ENCODE data around the gene RASSF8. TPM values are rescaled to one million over a fixed set of nuclear protein-coding genes. Genes with fewer than 3 reads are reported as not detected.

Gene RASSF8, protein sequence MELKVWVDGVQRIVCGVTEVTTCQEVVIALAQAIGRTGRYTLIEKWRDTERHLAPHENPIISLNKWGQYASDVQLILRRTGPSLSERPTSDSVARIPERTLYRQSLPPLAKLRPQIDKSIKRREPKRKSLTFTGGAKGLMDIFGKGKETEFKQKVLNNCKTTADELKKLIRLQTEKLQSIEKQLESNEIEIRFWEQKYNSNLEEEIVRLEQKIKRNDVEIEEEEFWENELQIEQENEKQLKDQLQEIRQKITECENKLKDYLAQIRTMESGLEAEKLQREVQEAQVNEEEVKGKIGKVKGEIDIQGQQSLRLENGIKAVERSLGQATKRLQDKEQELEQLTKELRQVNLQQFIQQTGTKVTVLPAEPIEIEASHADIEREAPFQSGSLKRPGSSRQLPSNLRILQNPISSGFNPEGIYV
- total RNA-seq = 60.6 to 62.8 TPM (median 61.8 TPM) in 3 replicates

DNA sequence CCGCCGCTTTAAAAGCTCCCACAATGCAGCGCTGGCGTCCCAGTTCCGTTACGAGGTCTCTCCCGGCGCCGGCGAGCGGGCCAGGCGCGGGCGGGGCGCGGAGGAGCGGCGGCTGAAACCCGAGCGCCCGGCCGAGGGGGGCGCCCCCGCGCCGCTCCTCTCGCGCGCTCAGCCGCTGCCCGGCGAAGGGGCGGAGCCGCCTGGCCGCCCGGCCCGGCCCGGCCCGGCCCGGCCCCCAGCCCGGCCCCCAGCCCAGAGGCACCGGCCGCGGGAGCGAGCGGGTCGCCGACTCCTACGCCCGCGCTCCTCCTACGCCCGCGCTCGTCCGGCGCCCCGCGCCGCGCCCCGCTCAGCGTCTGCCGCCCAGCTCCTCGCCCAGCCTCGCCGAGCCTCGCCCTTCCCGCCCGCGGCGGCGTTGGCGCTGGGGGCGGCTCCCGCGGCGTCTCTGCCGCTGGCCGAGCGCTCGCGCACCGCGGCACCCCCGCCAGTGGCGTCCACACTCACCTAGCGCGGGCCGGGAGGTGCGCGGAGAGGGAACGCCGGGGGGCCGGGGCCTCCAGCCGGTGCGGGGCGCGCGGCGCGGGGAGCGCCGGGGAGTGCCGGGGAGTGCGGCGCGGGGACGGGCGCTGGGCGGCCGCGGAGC is at the start of gene RASSF8:
Gene RASSF8, plus strand, starts transcription at position 255 of the 643 bp plus-strand sequence. CDS start 96,662 bp downstream, outside the sequence.
- H3K4me1 Mint-ChIP-seq = peaks cover 41% of the 10 kb centered on the region

DNA sequence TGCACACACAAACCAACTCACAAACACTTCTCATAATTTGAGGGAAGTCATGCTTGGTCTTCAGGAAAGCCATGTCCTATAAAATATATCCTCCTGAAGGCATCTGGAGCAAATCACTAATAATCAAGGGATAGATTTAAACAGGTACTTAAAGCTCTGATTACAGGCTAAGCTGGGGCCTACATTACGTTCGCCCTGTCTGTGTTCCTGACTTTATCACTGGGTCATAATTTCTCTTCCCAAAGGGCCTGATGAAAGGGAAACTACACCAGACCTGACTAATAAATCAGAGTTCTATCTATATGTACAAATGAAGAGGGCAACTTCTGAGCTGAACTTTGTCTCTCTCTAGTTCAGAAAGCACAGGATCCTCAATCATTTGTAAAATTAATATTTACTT is 43.9 kb upstream of the RASSF8 start:
- Mint-ChIP-seq H3K4me1 (peaks cover 10% of the 10 kb centered on the region), H3K27me3 (ENCODE audit: low read depth) (no peaks in the 10 kb centered on the region), H3K36me3 (peaks cover 3% of the 10 kb centered on the region), H3K27ac (peak overlapping the region; percentile 79), H3K4me3 (no peak overlapping the region), H3K9me3 (peaks cover 17% of the 10 kb centered on the region)
- no peak for DNase-seq (ENCODE audit: low spot score in 2 of 2, unreplicated experiment in 2 of 2)
- TF ChIP-seq, protein P1, sequence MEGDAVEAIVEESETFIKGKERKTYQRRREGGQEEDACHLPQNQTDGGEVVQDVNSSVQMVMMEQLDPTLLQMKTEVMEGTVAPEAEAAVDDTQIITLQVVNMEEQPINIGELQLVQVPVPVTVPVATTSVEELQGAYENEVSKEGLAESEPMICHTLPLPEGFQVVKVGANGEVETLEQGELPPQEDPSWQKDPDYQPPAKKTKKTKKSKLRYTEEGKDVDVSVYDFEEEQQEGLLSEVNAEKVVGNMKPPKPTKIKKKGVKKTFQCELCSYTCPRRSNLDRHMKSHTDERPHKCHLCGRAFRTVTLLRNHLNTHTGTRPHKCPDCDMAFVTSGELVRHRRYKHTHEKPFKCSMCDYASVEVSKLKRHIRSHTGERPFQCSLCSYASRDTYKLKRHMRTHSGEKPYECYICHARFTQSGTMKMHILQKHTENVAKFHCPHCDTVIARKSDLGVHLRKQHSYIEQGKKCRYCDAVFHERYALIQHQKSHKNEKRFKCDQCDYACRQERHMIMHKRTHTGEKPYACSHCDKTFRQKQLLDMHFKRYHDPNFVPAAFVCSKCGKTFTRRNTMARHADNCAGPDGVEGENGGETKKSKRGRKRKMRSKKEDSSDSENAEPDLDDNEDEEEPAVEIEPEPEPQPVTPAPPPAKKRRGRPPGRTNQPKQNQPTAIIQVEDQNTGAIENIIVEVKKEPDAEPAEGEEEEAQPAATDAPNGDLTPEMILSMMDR (IDR thresholded peaks at IDR 0.05; ENCODE audit: unreplicated experiment) = no peak

More for the DNA sequence above, at the start of gene RASSF8:
- Mint-ChIP-seq H3K4me3 (peak within 1 kb of the TSS; percentile 96), H3K27ac (peak within 1 kb of the TSS; percentile 97), H3K9me3 (no peaks in the 10 kb centered on the region), H3K36me3 (peaks cover 9% of the 10 kb centered on the region), H3K27me3 (ENCODE audit: low read depth) (no peaks in the 10 kb centered on the region)
- TF ChIP-seq, protein P1 (IDR thresholded peaks at IDR 0.05; ENCODE audit: unreplicated experiment) = no peak
- peak; percentile 55 to 73 for DNase-seq (ENCODE audit: low spot score in 2 of 2, unreplicated experiment in 2 of 2)

DNA sequence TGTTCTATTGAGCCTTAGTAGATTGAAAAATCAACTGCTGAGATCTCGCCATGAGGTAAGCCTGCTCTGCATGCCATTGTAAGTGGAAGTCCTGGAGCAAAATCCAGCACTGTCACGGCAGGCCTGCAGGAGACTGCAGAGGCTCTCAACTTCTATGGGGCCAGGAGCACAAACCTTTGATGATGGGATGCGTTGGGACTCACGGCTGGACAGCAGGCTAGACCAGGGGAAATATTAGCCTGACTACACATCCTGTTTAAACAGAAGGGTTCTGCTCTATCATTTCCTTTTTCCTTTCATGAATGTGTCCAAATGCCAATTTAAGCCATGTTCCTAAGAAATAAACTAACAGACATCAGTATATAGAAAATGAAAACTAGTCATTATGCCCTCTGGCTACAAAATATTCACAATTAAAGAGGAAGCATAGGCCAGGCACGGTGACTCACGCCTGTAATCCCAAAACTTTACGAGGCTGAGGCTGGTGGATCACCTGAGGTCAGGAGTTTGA is 33.9 kb upstream of the RASSF8 start:
- Mint-ChIP-seq H3K4me3 (no peak overlapping the region), H3K36me3 (no peaks in the 10 kb centered on the region), H3K27ac (no peak overlapping the region), H3K27me3 (ENCODE audit: low read depth) (no peaks in the 10 kb centered on the region), H3K9me3 (no peaks in the 10 kb centered on the region), H3K4me1 (peaks cover 10% of the 10 kb centered on the region)
- DNase-seq (ENCODE audit: low spot score in 2 of 2, unreplicated experiment in 2 of 2) = no peak
- TF ChIP-seq, protein P1 (IDR thresholded peaks at IDR 0.05; ENCODE audit: unreplicated experiment) = no peak

DNA sequence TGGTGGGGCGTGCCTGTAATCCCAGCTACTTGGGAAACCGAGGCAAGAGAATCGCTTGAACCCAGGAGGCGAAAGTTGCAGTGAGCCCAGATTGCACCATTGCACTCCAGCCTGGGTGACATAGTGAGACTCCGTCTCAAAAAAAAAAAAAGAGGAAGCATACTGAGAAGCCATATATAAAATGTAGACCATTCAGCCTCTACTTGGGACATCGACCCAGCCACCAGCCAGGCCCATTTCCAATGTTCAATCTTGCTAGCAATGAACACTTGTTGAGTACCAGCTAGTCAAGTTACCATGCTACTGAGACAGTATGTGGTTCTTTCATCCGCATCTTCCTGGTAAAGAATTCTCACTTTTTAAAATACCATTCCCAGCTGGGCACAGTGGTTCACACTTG is 33.4 kb upstream of the RASSF8 start:
- Mint-ChIP-seq H3K4me3 (no peak overlapping the region), H3K27me3 (ENCODE audit: low read depth) (no peaks in the 10 kb centered on the region), H3K27ac (no peak overlapping the region), H3K9me3 (no peaks in the 10 kb centered on the region), H3K36me3 (no peaks in the 10 kb centered on the region), H3K4me1 (peaks cover 9% of the 10 kb centered on the region)
- TF ChIP-seq, protein P1 (IDR thresholded peaks at IDR 0.05; ENCODE audit: unreplicated experiment) = no peak
- DNase-seq (ENCODE audit: low spot score in 2 of 2, unreplicated experiment in 2 of 2) = no peak

DNA sequence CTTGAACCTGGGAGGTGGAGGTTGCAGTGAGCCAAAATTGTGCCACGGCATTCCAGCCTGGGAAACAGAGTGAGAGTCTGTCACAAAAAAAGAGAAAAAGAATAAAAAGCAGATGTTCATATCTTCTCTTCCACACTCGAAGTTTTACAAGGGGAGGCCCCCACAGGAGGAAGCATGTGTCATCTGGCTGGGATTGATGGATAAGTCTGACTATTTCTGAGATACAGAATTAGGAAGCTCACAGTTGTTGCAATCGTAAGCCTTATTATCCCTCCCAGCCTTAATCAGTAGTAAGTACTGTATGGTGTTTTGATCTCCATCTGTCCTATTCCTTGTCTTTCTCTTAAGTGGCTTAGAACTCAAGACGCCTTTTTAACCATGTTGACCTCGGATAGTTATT is 31.9 kb upstream of the RASSF8 start:
- peaks cover 10% of the 10 kb centered on the region for H3K9me3 Mint-ChIP-seq
- no peak overlapping the region for H3K27ac Mint-ChIP-seq
- TF ChIP-seq, protein P1 (IDR thresholded peaks at IDR 0.05; ENCODE audit: unreplicated experiment) = no peak
- DNase-seq (ENCODE audit: low spot score in 2 of 2, unreplicated experiment in 2 of 2) = no peak
- H3K4me1 Mint-ChIP-seq = peaks cover 6% of the 10 kb centered on the region
- no peaks in the 10 kb centered on the region for H3K36me3 Mint-ChIP-seq
- H3K27me3 Mint-ChIP-seq (ENCODE audit: low read depth) = no peaks in the 10 kb centered on the region
- H3K4me3 Mint-ChIP-seq = no peak overlapping the region

Measured in mesothelial cell of epicardium (in vitro differentiated cells).